Stimulated activated CD4-positive, alpha-beta T cell treated with anti-CD3 and anti-CD28 coated beads, Interleukin-12 subunit alpha, Interleukin-12 subunit beta, amount 100 ng/mL, for 4 hours (primary cell): ENCODE measurements around the gene MND1.

Experiments used
- DNase-seq: peaks from one replicate; pipeline ENCODE4 v3.0.0-alpha.2; 2020

MND1 gene, protein sequence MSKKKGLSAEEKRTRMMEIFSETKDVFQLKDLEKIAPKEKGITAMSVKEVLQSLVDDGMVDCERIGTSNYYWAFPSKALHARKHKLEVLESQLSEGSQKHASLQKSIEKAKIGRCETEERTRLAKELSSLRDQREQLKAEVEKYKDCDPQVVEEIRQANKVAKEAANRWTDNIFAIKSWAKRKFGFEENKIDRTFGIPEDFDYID

DNA sequence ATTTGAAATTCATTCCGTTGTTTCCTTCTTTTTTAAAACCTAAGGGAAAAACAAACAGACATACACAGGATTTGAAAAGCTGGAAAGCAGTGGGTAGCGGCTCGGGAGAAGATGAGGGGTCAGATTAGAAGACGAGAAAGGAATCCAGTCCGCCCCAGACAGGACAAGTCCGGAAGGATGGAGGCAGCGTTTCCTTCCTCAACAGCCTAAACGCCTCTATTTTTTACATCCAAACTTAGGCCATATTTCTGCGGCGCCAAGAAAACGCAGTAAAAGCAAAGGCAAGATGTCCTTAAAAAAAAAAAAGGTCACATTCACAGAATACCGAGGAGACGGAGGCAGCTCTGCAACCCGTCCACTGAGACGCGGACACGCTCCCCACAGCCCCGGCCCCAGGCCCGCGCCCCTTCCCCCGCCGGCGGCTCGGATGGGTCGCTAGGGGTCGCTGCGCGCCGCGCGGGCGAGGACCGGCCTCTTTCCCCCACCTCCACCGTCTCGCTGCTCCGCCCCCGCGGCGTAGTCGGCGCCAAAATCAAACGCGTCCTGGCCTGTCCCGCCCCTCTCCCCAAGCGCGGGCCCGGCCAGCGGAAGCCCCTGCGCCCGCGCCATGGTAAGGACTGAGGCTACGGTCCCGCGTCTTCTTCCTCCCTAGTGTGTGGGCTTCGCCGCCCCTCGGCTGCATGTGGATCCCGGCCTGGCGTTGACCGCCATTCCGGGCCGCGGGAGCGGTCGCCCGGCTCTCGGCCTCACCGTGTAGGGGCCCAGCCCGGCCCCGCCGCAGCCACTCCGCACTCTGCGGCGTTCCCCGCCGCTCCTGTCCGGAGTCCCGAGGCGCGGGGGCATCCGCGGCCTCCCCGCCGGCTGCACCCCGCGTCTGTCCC, at the start of gene MND1:
MND1 (plus strand) TSS at position 558 of the 881 bp plus-strand sequence; CDS start at position 608, 50 bp downstream.
- peak; percentile 91 for DNase-seq

DNA sequence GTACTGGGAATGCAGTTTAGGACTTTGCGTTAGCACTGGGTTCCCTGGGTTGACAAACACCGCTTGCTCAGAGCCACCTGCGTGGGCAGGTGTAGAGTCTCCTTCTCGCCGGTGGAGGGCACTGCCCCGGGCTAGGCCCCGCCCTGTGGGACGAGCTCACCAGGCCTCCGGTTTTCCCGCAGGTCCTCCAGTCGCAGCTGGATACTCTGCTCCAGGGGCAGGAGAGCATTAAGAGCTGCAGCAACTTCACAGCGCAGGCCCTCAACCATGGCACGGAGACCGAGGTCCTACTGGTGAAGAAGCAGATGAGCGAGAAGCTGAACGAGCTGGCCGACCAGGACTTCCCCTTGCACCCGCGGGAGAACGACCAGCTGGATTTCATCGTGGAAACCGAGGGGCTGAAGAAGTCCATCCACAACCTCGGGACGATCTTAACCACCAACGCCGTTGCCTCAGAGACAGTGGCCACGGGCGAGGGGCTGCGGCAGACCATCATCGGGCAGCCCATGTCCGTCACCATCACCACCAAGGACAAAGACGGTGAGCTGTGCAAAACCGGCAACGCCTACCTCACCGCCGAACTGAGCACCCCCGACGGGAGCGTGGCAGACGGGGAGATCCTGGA, 49.2 kb upstream of the MND1 start:
- DNase-seq = no peak

DNA sequence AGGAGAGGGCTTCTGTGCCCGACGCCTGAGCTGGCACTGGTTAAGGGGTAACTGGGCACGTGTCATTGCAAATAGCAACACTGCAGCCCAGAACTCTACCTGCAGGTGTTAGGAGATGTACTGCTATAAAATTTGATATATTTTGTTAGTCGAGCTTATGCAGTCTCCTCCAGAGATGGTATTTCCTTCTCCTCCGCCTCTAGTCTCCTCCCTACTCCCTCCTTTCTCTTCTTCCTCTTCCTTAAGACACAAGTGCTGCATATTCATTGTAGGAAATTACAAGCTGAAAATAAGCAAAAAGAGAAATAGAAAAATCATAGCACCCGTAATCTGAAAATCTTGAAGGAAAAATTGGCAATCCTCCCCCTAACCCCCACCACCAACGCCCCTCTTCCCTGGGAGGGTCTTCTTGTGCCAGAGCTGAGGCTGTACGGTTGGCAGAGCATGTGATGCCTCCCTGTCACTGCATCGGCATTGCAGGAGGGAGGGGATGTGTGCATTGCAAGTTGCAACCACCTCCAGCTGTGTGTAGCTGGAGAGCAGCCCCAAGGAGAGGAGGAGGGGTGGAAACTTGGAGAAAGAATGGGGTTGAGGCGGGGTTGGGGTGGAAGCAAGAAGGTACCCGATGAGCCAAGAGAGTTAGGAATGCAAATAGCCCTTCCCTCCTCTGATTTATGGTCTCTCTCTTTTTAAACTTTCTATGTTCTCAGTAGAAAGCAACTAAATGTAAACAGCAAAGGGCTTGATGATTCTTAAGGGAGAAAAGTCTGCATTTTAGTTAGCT, 48.3 kb upstream of the MND1 start:
- DNase-seq = no peak

DNA sequence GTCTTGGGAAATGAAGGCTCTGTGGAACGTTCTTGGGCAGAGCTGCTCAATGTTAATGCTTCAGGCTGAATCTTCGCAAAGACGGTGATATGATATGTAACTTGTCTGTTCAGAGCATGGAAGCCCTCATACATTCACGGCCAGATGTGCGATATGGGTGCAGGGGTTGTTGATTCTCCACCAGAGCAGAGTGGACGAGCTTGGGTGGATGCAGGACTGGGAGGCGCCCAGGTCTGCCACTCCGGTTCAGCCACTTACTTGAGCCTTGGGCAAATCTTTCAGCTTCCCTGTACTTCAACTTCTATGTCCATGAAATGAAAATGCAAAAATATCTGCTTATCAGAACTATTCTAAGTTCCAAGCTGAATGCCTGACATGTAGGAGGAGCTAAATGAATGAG, 47.4 kb upstream of the MND1 start:
- no peak for DNase-seq

DNA sequence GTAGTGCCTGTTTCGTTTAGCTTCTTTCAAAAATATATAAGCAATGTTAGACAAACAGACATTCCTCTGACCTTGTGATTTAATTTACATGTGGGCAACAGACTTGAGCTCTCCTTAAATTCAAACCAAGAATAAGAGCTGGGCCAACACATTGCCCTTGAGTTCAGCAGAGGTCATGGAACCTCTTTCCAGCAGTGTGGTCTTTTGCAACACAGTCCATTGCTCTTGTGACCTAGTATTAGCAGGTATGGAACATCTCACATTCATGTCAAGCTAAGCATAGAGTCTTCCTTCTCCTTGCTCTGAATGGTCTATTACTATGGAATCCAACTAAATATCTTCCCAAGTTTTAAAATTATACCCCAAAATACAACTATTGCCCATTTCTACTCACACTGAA, 33.7 kb upstream of the MND1 start:
- DNase-seq = no peak

DNA sequence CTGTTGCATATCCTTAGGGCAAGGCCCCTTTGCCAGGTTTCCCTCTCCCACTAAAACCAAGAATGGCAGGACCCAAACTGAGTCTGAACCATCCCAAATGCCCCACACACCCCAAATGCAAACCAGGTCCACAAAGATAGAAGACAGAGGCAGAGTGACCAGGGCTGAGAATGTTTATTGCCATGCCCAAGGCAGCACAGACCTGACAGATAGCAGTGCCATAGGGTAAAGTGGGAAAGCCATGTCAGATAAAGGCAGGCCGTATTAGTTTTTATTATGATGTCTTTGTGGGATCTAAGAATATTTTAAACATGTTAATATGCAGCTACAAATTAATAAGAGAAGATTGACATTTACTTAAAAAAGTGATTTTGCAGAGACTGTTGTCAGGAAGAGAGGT, 29.6 kb upstream of the MND1 start:
- DNase-seq = no peak

DNA sequence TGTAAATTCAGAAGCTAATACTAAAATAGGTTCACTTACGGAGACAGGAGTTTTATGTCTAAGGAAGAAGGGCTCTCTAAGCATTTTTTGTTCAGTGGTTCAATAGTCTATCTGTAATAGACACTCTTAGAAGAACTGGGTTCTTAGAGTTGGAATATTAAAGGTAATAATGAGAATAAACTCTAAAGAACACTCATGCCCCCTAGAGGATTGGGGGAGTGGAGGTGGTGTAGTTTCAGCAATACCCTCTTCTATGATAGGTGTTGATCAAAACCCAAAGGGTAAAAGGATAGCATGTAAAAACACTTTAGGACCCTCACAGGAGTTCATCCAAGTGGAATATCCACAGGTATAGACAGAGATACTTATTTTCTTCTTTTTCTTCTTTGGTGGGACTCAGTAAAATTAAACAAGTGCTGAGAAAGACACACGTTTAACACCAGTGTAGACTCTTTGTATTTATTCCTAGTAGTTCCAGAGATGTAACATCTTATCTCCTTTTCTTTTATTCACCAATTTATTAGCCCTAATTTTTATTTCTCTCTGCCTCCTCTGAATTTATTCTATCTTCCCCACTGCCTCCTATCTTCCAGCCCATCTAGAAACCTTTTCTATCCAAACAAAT, 25.7 kb upstream of the MND1 start:
- no peak for DNase-seq

DNA sequence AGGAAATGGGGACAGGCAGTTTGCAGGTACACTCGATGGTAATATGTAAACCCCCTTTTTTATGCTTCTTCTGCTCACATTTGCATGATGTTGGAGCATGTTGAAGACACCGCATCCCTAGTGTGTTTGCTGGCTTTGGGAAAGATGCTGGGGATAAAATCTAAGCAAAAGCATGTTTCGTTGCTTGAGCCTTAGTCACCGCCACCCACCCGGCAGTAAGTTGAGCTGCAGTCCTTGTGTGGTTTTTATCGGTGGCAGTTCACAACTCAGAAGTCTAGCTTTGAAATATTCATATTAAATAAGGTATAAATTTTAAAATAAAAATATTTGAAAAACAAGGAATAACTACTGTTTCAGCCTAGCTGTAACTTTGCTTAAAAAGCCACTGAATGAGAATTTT, 21.7 kb upstream of the MND1 start:
- DNase-seq = no peak

DNA sequence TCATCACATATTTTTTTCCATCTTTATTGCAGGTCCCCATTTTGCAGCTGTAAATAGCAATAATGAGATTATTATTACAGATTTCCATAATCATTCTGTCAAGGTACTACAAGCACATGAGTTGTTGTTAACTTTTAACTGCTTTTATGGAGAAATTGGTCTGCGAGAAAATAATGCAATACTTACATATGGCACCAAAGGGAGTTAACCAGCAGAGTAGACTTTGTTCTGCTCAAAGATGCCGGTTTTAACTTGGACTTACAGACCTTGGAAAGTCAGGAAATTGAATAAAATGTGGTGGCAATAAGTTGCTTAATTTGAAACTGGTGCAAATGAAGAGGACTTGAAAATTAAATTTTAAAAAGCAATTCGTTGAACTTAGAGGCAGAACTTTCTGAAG, 20.4 kb upstream of the MND1 start:
- DNase-seq = no peak

DNA sequence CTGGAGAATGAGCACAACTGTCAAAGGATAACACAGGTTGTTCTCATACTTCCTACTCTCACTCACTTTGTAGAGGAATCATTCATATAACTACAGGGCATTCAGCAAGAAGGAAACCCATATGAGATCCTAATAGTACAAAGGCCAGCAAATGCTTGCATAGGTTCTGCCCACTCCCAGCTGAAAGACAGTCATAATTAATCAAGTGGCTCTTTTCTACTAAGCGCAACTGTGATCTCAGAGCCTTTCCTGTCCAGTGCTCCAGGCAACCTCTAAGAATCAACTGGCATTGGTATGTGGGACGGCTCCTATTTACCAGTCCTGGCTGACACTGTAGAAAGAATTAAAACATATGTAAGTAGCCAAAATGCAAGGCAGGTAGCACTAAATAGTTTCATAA, 18.9 kb upstream of the MND1 start:
- DNase-seq = no peak

DNA sequence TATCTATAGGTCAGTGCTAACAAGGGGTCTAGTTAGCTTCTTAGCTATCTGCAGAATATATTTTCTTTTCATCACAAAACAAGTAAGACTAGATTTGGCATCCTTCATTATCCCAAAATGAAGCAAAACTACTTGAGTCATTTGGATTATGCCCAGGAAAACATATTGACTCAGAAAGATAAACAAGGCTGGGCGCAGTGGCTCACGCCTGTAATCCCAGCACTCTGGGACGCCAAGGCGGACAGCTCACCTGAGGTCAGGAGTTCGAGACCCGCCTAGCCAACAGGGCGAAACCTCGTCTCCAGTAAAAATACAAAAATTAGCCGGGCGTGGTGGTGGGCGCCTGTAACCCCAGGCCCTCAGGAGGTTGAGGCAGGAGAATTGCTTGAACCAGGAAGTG, 18.0 kb upstream of the MND1 start:
- no peak for DNase-seq

DNA sequence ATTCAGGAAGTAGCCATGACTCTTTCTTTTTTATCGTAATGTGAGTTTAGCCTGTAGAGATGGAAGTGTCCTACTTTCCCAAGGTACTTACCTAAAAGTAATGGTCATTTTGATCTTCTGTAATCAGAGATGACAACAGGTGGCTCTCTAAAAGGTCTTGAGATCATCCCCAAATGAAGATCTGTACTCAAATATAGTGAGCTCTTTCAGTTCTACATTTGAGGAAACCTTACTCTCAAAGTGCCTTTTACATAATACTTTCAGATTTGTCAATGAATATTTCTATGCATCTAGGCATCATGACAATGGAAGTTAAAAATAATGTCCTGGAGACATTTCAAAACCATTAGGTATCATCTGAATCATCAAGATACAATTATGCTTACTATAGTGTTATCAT, 17.2 kb upstream of the MND1 start:
- DNase-seq = no peak

DNA sequence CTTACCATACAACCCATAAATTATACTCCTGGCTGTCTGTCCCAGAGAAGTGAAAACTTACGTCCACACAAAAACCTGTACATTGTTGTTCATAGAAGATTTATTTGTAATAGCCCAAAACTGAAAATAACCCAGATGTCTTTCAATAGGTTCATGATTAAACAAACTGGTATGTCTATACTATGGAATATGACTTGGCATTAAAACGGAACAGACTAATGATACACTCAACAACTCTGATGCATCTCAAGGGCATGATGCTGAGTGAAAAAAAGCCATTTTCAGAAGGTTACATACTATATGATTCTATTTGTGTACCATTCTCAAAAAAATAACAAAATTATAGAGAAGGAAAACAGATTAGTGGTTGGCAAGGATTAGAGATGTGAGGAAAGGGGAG, 11.6 kb upstream of the MND1 start:
- DNase-seq = no peak

DNA sequence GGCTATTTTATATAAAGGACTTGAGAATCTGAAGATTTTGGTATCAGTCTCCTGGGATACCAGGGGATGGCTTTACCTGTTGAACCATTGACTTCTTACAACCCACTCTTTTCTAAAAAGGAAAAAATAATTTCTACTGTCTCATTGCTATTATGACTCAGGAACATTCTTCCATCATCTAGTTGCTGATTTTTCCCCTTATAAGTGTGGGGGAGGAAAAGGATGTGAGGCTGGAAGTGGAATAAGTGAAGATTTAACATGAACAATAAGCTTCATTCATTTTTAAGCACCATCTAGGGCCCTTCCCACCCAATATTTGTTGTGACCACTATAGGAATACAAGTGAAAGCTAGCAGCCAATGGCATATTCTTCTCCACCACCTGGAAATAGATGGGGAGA, 10.6 kb upstream of the MND1 start:
- no peak for DNase-seq

DNA sequence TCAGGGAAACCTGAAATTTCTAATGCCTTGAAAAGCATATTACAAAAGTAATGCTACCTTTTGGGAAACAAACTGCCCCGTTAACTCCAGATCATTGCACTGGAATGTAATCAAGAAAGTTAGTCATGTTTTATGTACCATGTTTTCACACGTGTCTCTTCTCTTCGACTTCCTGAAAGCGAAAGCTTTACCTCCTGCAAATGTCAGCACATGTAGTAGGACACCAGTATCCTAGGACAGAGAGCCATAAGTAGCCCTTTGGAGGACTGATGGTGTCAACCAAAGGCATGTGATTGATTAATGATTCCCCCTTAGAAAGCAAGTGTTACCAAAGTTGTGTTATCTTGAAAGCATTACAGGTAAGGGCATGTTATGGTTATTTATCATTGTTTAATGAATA, 8.8 kb upstream of the MND1 start:
- no peak for DNase-seq

DNA sequence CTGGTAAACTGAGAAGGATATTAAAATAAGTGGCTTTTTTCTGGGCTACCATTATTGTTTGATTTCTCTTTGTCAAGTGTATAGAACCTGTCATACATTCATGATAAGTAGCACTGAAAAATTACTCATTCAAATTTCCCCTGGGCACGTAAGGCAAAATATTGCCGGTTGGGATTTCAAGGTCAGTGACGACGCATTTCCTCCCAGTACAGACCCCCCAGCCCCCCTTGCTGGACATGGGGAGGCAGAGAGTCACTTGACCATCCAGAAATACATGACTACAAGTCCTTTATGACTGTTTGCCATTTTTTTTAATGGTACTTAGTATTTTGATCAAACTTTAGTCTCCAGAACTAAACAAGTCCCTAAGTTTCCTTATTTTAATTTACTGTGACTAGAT, 6.8 kb upstream of the MND1 start:
- no peak for DNase-seq

DNA sequence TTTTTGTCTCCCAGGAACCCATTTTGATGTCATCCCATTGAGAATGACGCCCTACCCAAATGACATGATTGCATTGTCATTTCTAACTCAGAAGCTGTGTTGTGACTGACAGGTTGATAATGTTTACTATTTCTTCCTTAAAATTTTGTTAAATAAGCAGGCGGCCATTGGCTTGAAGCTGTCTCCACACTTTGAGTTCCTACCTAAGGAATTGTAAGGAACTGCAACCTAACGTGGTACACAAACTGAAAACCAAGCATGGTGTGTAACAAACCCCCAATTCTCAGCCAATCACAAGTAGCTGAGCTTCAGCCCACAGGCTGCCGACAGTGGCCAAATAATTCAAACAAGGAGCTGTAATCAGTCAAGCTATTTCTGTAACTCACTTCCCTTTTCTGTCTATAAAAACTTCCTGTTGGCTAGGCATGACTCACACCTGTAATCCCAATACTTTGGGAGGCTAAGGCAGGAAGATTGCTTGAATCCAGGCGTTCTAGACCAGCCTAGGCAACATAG, 2.9 kb upstream of the MND1 start:
- DNase-seq = no peak

DNA sequence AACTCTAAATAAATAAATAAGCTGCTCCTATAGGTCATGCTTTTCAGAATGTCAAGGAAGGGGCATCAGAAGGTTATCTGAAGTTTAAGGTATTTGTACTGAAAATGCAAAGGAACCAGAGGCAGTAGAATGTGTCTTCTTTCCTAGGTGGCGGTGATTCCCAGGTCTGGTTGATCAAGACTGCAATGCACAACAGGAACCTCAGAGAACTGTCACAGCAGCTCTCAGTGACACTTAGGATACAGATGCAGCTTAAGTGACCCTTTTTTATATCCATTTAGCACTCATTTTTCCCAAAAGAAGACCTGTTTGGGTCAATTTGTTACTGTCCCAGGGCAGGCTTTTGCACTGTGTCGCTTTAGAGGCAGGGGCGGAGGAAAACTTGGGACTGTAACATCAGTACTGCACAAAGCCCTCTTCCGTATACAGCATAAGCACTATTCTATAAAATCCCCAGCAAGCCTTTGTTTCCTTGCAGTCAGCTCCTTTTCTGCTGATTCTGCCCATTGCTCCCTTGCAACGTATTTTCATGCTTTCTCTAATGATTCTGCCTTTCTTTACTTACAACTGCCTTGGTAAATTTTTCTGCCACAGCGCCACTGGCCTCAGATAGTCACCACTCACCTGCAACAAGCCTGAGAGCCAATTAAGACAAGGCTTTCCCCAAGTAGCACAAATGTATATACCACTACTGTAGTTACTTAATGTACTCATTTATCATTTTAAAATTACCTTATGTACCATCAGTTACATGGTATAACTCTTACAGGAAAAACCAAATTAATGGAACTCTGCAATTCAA, 1.5 kb upstream of the MND1 start:
- DNase-seq = no peak

DNA sequence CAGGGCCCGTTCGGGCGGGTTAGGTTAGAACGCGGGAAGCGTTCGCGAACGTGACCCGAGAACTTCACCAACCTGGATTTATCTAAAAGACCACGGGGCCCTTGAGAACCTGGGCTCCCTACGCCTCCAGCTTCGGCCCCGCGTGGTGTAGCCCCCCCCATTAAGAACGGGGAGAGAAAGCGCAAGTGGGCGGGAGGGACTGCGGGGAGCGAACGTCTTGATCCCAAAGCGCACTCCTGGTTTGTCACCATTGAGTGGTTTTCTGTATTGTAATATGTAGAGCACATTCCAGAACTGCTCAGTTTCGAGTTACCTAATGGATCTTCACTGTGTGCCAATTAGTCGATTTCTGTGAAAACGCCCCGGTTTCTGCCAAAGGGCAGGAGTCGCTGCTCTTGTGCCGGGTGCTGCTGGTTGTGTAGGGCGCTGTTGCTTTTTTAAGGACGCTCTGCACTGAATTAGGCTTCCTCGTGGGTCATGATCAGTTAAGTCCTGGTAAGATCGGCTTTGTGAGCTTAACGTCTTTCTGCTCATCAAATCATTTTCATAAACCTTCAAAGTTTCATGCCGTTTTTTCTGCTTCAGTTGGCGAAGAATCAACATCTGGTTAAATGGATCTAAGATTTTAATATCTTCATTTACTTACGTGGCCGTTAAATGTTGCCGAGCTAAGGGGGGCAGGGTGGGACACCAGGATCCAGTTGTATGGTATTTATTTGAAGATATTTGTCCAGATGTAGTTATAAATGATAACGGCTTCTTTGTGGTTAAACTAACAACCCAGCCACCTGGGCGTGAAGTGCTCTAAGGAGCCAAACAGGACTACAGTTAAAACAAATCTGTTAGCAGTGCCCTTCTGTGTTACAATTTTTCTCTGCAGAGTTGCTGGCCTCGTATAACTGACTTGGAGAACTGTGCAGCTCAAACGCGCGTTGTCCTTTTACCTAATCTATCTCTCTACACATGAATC, 809 bp downstream of the MND1 start:
- DNase-seq = peak; percentile 58

DNA sequence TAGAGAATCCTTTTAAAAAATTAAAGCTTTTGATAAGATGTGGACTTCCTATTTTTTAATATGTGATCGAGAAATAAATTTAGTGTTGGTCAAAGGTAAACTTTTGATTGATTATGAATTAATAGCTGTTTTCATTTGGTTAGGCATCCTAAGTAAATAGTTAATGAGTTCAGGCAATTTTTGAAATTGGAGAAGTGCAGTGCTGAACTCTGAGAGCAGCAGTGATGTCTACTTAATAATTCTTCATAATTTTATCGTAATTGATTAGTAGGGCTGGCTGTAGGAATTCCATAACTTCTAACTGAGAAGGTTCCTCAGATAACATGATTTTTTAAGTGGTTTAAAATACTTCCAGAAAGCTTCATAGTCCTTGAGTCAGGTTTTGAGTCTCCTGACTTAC, 1.5 kb downstream of the MND1 start:
- no peak for DNase-seq

DNA sequence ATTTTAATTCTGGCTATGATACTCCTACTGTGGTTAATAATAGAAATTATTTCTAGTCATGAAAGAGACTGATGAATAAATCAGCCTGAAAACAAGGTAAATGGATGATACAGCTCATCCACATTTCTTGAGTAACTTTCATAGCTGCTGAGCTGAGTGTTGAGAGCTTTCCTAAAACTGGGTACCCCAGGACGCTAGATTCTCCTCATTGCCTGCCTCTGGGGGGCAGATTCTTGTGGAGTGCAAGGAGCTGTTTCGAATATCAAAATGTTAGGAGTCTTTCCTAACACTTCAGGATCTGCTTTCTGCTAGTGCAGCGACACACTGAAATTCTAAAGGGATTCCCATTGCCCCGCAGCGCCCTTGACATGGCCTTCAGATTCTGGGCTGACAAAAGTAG, 2.1 kb downstream of the MND1 start:
- no peak for DNase-seq
